NCI-H345 treated with DMSO at 0.1 percent for 48 hours (cell line): ENCODE data around the gene GALNTL6.

Experiments used
- DNase-seq: peaks from one replicate; lab custom pipeline; 2025; ENCODE audit not compliant: unreplicated experiment; lab: John Stamatoyannopoulos, UW

Gene GALNTL6

DNA sequence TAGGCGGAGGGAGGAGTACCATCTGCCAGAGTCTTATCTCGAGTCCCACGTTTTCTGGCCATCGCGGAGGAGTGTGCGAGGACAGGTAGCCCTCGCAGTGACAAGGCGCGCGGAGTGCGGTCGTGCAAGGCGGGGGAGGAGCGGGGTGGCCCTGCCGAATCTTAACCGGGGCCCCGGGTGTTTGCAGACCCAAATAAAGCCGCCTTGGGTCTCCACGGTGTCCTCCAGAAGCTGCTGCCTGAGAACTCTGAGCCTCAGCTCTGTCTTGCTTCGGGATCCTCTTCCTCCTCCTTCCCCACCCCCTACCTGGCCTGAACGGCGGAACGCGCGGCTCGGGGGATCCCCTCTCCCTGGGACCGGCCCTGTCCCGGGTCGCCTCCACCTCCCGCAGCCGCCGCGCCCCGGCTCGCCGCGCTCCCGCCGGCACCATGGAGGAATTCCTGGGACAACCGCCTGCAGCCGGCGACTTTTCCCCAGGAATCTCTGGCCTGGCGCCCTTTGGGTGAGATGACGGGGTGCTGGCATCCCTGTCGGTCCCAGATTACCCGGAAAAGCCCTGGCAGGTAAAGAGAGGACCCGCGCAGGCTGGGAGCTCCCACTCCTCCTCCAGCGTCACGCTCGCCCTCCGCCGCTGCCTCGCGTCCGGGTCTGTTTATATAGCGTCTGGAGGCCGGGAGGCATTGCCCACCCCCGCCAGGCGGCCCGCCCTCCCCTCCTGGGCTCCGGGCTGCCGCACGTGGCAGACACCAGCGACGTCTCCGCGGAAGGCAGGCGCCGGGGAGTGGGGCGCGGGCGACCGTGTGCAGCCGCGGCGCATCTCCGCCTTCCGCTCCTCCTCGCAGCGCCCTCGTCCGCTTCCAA is at the start of gene GALNTL6:
Gene GALNTL6 (plus strand): TSS at position 740 of the 861 bp plus-strand sequence.
- no peak for DNase-seq

DNA sequence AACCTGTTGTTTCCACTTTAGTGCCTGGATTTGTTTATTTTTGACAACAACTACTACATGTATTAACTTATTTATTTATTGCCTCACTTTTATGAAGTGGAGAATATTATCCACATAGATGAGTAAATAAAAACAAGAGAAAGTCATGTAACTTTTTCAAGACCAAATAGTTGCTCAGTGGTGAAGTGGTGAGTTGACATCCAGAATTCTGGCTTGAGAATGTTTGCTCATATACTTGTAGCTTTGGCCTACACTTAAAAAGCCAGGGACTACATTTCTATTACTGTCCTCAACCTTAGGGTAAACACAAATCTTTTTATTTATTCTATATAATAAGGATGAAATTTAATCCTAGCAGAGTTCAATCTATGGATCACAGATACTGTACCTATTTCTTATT is 47.7 kb upstream of the GALNTL6 start:
- no peak for DNase-seq

DNA sequence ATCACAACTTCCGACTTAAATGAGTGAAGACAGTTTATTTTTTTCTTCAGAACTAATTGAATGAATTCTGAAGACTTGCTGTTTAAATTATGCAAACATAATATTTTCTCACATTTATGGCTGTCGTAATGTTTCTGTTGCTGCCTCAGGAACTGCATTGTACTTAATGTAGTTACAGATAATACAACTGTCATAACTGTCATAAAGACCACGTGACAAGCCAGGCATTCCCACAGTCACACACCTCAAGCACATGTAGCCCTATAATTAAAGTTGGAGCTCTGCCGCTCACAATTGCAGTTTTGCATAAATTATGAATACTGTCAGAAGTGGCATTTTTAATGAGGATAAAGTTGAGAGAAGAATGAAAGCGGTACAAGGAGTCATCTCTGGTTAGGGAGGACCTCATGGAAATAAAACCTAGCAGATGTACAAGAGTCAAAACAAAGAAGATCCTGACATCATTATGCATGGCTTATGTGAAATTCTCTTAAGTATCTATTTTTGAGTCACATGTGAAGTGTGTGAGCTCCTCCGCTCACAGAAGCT is 38.5 kb upstream of the GALNTL6 start:
- DNase-seq, result no peak

DNA sequence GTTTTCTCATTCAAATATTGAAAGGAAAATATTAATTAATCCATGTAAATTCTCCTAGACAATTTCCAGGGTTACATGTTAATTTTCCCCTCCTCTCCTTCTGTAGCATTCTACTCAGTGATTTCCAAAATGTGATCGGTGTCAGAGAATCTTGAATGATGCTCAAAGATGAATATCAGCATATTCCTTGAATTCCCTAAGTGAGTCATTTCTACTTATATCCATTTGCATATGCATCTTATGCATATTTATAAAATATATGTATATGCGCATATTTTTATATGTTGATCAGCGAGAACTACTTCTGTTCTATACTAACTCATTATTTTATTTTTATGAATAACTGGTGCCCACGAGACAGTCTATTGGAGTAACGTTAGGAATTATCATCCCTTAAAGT is 33.9 kb upstream of the GALNTL6 start:
- DNase-seq, result no peak

DNA sequence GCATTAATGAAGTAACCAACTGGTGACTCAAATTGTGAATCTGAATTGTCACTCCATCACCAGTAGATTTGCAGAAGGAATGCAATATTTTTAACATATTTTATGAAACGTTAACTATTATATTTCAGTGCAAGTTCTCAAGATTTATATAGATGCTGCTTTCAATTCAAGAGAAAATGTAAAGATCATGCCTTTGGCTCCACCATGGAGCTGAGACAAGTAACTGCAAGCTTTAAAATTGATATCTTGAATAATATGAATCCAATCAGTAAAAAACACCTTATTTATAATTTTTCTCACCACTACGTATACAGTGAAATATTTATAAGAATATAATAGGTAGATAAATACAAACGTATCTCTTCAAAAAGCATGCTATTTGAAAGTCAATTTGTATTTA is 27.8 kb upstream of the GALNTL6 start:
- no peak for DNase-seq

DNA sequence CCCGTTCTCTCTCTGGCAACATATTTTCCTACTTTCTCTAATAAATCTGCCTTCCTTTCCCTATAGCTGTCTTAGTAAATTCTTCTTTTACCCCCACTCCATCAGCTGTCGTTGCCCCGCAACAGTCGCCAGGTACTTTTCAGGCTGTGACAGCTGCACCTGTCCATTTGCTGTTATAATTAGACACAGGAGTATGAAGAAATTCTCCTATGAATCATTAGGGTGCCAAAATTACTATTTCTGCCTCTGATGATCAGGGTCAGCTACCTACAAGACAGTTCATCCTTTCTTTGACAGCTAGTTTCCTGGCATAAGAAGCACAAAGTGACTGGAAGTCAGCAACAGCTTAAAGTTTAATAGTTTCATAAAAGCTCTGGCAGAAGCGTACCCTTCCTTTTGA is 19.5 kb upstream of the GALNTL6 start:
- DNase-seq, result no peak

DNA sequence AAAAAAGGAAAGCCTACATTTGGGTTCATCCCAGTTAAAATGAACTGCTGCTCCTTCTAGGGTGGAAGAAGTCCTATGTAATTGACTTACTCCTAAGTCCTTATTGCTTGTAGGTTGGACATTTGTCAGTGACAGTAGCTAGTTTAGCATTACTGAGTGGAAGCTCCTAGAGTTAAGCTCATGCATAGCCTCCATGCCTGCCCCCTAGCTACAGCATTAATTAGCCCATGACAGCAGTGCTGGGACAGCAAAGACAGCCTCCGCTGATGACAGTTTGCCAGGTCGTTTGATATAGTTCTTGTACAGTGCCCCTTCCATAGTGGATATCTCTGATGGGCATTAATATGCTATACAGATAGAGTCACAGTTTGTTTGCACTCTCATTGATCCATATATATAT is 18.7 kb upstream of the GALNTL6 start:
- DNase-seq, result no peak

DNA sequence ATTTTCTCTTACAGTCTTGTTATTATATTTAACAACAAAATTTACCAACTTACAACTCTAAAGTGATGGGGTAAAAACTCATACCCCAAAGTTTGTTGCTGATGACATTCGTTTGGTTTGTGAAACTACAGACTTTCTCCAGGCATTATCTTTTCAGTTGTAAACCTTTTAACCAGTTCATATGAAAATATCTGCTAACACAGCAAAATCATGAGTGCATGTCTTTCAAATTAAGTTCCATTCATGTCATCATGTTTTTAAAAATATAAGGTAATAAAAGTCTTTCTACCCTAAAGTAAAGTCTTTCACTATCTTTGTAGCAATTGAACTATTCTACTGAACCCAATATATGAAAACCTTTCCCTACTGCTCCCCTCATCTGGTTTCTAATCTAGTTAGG is 3.4 kb upstream of the GALNTL6 start:
- no peak for DNase-seq

DNA sequence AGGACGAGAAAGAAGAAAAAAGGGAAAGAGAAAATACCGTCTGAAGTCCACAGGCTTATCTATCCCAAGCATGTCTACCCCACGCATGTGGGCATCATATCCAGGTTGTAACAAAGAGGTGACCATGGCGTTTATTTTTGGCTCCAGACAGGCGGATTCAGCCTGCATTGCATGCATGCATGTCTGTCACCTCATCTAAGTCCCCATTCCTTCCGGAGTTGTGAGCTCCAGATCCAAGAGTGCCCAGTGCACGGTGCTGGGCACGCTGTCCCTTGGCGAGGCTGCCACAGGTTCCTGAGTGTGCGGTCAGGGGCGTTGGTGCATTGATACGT is 905 bp upstream of the GALNTL6 start:
- peak; percentile 4 for DNase-seq

DNA sequence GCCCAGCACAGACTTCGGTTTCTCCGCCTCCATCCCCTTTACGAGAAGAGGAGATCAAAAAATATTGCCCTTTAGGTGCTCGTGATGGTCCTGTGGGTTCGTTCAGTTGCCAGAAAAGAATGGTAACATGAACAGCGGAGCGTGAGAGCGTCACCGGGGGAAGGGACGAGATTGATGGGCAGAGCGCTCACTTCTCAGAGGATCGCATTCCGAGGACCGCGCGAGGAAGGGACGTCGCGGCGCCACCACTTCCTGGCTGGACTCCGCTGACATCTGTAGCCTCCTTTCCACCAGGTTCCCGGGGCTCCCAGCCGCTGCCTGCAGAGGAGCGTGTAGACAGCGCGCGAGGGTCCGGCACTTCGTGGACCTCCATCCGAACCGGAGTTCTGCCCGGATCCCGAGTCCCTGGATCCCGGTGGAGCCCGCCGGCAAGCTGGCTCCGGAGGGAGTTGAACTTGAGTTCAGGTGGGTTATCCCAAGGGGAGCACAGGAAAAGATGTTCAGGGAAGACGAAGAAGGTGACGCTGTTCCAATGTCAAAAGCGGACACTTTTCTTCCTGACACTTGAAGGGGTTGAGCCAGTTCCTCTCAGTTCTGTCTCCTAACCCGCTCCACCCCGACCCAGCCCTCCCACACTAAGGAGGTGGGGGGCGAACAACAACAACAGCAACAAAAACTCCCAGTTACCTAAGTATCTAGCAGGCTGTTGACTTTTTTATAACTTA is 484 bp downstream of the GALNTL6 start:
- DNase-seq, result no peak

DNA sequence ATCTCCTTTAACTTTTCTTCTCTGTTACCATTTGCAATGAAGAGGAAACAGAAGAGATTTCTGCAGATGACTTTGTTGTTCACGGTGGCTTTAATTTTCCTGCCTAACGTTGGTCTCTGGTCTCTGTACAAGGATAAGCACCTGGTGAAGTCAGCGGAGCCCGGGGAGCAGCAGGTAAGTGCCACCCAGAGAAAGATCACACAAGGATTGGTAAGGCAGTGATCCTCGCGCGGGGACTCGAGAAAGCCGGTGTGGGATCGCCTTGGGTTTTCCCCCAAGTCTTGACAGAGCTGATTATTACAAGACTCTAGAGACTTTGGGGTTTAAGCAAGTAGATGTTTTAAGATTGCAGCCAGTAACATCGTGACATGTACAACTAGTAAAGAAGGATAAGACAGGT is 1.3 kb downstream of the GALNTL6 start:
- DNase-seq, result no peak

DNA sequence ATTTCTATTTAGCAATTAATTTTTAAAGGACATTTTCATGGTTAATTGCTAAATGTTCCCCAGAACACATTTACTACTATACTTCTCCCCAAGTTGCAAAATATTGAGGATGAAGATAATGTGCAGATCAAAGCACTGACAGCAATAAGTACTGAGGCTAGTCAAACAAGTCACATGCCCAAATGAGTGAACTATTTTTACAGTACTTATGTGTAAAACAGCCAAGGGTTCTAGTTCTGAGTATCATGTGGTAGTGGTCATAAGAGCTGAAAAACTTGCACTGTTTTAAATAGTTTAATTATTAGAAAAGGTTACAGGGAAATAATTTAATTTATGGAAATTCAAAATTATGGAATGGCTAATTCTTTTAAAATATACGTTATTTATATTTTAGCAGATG is 3.8 kb downstream of the GALNTL6 start:
- DNase-seq, result no peak

DNA sequence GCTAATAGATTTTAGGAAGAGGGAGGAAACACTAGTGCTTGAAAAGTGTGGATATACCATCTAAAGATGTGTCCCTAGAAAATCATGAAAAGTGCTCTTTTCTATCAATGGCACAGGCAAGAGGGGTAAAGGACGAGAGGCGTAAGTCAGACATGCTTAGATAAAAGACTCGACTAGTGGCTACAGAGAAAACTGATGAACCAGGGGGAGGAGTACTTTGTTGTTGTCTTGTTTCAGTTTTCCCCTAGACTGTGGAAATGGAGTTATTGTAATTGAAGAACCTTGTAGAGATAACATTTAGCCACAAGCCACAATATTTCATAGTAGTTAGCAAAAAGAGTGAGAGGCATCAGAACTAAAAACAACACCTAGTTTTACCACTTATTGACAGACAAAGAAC is 21.4 kb downstream of the GALNTL6 start:
- no peak for DNase-seq

DNA sequence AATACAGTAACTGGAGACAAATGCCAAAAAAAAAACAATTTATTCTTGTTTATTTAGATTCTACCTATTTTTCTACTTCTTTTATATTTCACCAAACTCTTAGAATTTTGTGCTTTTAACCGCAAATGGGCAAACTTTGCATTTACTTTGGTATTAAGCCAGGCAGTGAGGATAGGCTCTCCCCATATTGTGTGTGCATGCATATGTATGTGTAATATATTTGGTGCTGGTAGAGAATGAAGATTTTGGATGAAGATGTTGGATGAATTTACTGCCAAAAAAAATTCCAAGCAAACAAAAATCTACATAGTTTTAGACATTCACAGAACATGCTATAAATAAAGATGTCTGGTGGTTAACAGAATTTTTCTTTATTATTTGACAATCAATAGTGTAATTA is 30.3 kb downstream of the GALNTL6 start:
- DNase-seq, result no peak

DNA sequence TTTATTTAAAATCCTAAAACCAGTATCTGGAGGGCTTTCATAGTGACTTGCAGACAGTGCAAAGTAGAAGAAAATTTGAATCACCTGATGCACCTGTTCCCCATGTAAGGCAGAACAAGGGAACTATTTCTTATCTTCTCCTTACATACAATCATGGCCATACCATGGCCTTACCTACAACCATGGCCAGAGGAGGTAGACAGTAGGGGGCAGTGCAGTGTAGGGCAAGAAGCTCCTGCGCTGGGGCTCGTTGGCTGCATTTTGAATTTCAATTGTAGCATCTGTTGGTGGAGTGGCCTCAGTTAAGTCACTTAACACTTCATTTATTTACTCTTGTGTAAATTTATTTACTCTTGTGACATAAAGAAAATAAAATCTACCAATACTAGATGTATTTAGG is 33.0 kb downstream of the GALNTL6 start:
- peak; percentile 4 for DNase-seq

DNA sequence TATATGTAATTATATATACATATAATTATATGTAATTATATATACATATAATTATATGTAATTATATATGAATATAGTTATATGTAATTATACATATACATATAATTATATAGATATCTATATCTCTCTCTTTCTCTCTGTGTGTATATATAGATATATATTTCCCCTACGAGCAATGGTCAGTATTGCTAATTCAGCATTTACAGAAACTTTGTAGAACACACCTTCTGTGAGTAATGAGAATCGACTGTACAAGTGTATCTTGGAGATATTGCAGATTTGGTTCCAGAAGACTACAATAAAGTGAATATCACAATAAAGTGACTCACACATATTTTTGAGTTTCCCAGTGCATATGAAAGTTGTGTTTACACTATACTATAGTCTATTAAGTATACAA is 33.7 kb downstream of the GALNTL6 start:
- DNase-seq, result no peak

DNA sequence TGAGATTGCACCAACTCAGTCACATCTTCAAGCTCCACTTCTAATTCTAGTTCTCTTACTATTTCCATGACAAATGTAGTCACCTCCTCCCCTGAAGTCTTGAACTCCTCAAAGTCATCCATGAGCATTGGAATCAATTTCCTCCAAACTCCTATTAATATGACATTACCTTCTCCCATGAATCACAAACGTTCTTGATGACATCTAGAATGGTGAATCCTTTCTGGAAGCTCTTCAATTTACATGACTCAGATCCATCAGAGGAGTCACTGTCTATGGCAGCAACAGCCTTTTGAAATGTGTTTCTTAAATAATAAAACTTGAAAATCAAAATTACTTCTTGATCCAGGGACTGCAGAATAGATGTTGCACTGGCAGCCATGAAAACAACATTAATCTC is 34.5 kb downstream of the GALNTL6 start:
- DNase-seq, result no peak

DNA sequence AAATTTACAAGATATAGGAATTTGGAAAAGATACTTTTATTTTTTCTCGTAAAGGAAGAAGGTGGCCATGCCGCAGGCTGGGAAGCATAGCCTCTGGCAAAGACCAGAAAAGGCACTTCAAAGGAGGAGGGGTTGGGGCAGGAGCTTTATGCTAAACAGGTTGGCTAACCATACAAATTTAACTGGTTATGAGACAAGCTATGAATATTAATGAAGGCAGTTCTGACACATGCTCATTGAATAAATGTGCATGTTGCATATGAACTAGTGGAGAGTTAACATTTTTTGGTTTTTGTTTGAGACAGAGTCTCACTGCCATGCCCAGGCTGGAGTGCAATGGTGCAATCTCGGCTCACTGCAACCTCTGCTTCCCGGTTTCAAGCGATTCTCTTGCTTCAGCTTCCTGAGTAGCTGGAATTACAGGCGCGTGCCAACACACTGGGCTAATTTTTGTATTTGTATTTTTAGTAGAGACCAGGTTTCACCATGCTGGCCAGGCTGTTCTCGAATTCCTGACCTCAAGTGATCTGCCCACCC is 36.5 kb downstream of the GALNTL6 start:
- no peak for DNase-seq

DNA sequence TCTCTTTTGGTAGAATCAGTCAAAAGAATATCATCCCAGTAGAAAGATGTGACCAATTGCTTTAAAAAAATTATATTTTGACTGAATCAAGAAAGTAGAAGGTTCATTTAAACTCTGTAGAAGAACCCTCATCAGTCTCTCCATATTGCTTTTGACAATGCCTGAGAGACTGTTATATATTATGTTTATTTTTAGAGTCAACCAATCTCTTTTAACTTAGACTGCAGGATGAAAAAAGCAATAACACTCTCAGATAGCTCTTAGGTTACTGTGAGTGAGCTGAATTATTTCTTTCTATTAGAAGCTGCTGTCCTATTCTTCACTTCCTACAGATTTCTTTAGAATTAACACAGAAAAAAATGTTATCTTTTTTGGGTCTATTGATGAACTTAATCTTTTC is 38.1 kb downstream of the GALNTL6 start:
- DNase-seq, result no peak

DNA sequence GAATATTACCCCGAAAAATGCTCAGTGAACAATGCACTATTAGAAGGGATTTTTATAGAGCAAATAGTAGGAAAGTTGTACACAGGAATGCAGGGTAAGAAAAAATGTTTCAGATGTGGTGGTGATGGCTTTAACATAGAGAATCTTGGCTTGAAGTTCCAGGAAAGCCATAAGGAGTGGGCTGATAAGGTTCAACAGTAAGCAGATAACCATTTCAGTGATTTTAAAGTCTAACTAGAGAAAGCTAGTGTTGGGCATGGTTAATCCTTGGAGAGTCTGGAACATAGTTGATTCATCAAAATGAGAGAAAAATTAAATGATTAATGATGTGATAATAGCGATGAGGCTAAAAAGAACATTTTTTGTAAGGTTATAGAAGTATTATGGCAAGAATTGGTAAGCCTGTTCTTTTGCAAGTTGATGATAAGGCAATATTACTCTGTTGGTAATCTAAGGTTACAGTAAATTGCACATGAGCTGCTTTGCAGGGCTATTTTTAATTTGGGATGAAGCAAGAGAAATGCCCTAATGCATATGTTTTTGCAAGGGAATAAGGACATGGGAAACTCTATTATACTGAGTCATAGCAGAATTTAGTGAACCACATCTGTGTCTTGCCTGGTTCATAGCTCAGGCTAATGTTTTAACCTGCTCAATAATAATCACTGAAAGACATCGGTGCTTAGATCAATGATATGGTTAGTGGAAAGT is 44.3 kb downstream of the GALNTL6 start:
- DNase-seq, result no peak

DNA sequence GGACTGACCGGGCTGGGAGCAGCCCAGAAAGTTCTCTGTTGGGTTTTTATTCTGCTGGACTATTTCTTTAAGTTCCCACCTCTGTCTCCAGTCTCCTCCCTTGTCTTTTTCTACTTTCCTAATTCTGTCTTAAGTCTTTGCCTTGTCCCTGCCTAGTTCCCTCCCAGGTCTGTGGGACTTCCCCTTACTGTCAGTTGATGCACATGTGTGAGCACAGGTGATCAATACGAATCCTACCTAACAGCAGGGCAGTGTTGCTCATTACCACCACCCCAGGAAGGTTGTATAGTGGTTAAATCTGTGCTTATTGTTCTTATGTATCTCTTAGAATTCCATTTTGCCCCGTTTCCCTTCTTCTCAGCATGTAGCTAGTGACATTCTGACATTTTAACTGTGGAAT is 62.1 kb downstream of the GALNTL6 start:
- DNase-seq, result no peak

DNA sequence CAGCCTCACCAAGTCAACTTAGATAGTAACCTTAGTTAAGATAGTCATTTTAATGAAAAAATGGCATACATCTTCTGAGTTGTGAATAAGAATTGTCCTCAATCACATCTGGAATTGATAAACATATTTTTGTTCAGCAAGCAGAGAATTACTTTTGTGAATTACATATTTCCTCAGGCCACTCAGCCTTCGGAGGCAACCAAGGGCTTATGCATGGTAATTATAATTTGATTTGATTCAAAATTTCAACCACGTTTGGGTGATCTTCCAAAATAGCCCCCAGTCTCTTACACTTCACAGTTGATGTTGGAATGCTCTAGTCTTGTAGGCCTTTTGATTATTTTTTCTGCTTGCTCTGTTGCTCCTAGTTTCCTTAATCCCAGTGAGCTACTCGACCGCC is 63.4 kb downstream of the GALNTL6 start:
- no peak for DNase-seq
